Ovary (tissue), 9 donors: ENCODE measurements around the gene SMAD3. TPM values are rescaled to one million over a fixed set of nuclear protein-coding genes. Genes with fewer than 3 reads are reported as not detected.

Experiments
- DNase-seq, 5 donors: peaks; one replicate each; pipeline ENCODE4 v3.0.0-alpha.2; 2019 to 2020
- H3K27ac ChIP-seq, 2 donors: fragments of 200-600 bp; one replicate each; pipeline versions ENCODE4 v1.5.1 to v1.8.0; 2019 to 2022
- H3K27me3 ChIP-seq: fragments of 200-600 bp; one replicate; pipeline ENCODE4 v1.8.0; 2022
- H3K36me3 ChIP-seq: fragments of 200-600 bp; sonication (generic); one replicate; pipeline ENCODE4 v1.5.1; 2019
- H3K4me1 ChIP-seq: one replicate; pipeline ENCODE4 v1.8.1; 2013; ENCODE audit warnings: mild to moderate bottlenecking, moderate library complexity; ENCODE audit not compliant: insufficient read depth
- H3K4me3 ChIP-seq: fragments of 200-600 bp; sonication (generic); one replicate; pipeline ENCODE4 v1.5.1; 2017
- H3K9me3 ChIP-seq, 2 donors: fragments of 200-600 bp in 1 of 2; sonication (generic) in 1 of 2; one replicate each; pipeline versions ENCODE4 v1.5.1 to v1.8.1; 2013 to 2019; ENCODE audit warnings: mild to moderate bottlenecking in 1 of 2, moderate library complexity in 1 of 2
- CTCF ChIP-seq, 3 donors: fragments of 450-650 bp in 2 of 3; fragments of 200-600 bp in 1 of 3; IDR thresholded peaks; one replicate each; pipeline versions ENCODE4 v1.5.1 to v1.8.0; 2016 to 2022; ENCODE audit warnings: antibody characterized with exemption in 3 of 3, mild to moderate bottlenecking in 1 of 3
- EP300 ChIP-seq: sonication (generic); formaldehyde crosslinking; IDR thresholded peaks from one replicate; pipeline ENCODE4 v1.6.1; 2017; ENCODE audit warnings: antibody characterized with exemption
- POLR2A ChIP-seq: fragments of 450-650 bp; IDR thresholded peaks from one replicate; pipeline ENCODE4 v1.6.1; 2017; ENCODE audit warnings: antibody characterized with exemption, mild to moderate bottlenecking, moderate library complexity
- WGBS, 3 donors: extraction: QIAGEN DNeasy Blood & Tissue Kit in 1 of 3; methylation state at CpG; one replicate each; pipeline versions ENCODE4 v1.1.5 to v1.1.7; 2013 to 2017; 5-methylcytosine and 5-hydroxymethylcytosine counted together
- intact Hi-C, 4 donors: fragments of 100-400 bp; cut with DNase I; formaldehyde crosslinking; loops; one replicate each; pipeline versions ENCODE4 v1.11.0 to v1.15.1; 2022 to 2023
- polyA plus RNA-seq, 2 donors: library from polyadenylated mRNA; stranded (reverse); fragments of 200-250 nt in 1 of 2; fragments of 350-450 nt in 1 of 2; fragmentation: Illumina TruSeq in 1 of 2; extraction: RNeasy Lipid Tissue Mini Kit (QIAGEN cat#74804) in 1 of 2; gene quantifications; one replicate each; pipeline ENCODE4 v1.2.3, GENCODE V29; 2013 to 2014
- total RNA-seq, 7 donors: library from RNA; depleted of rRNA in 2 of 7; stranded (reverse); fragments of >200 nt in 2 of 7; fragmentation: NEBNext Ultra II Directional in 3 of 7; extraction: Animal tissue kit (Norgen Biotek cat#: 25700) in 3 of 7; gene quantifications; one replicate each; pipeline versions ENCODE4 v1.1.0 to v1.2.4, GENCODE V29; 2016 to 2023
- donor health status: DM: no; HTN: no; CAD: no; lungs with moderate emphysema.
- donor health status: DM: no; HTN: no; CAD: no.
- donor health status: Bipolar disorder and iron deficiency.
- donor health status: DM: yes; HTN: yes; CAD: no.
- donor health status: DM: no; HTN: no; CAD: no.
- donor health status: DM: yes; HTN: yes; CAD: no.

The SMAD3 gene
- total and polyA plus RNA-seq, 9 donors = 18.7 to 78.6 (median 46.0) TPM

- DNase-seq = no peak
- no peak overlapping the region for H3K4me3 ChIP-seq
- H3K4me1 ChIP-seq = peaks cover 3% of the 10 kb centered on the region
- no peaks in the 10 kb centered on the region for H3K27me3 ChIP-seq
- H3K9me3 ChIP-seq = no peaks in the 10 kb centered on the region
- H3K36me3 ChIP-seq = no peaks in the 10 kb centered on the region
- WGBS, 3 donors = 42 to 62% (median 50%) methylated on average over 3 of the region's 3 CpGs
- intact Hi-C loops = no loop called here
- TF ChIP-seq POLR2A (no peak), CTCF (IDR thresholded peaks at IDR 0.05) (no peak), EP300 (no peak)
- no peak overlapping the region for H3K27ac ChIP-seq
Observed at GRCh38 chr15:67232591-67232990, 167.2 kb downstream of the SMAD3 start.

DNA sequence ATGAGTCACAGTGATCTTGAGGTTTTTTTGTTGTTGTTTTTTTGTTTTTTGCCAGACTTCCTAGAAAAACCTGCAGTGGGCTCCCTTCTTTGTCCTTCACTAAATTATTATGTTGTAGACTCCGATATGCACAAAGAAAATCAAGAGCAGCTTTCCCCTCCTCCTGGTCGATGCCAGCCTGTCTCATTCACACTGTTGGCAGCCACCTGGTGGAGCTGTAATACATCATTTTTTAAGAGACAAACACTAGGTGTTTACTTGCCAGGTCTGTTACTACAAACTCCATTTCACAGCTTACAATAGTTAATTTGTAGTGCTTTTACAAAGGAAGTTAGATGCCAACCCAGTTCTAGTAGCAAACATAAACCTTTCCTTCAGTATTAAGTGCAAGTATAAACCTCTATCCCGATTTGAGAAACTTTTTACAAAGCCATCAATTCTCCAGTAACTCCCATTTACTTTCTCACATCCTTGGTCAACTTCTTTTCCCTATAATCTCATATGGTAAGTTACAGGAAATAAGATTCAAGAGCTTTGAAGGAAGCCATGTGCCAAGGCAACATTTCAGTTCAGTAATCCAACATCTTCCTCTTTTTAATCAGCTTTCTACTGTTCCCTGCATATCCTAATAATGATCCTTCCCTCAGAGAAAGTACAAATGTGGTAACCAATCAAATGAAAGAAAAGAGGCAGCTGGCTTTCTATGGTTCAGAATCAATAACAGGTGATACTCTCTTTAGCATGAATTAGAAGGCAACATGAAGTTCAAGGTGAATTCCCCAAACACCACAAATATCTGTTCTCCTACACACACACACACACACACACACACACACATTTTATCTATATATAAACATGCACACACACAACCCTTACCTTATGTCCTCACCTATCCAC is 175.1 kb downstream of the SMAD3 start:
- 60 to 70% (median 66%) methylated on average over 3 of the region's 3 CpGs for WGBS, 3 donors
- H3K4me3 ChIP-seq = no peak overlapping the region
- intact Hi-C loops = no loop called here
- no peaks in the 10 kb centered on the region for H3K4me1 ChIP-seq
- DNase-seq = no peak
- no peak overlapping the region for H3K27ac ChIP-seq
- TF ChIP-seq EP300 (no peak), POLR2A (no peak), CTCF (IDR thresholded peaks at IDR 0.05) (no peak)
- H3K36me3 ChIP-seq = no peaks in the 10 kb centered on the region
- H3K9me3 ChIP-seq = no peaks in the 10 kb centered on the region
- no peaks in the 10 kb centered on the region for H3K27me3 ChIP-seq

GRCh38 chr15:67241132-67241855 is 175.9 kb downstream of the SMAD3 start:
- intact Hi-C loops = no loop called here
- Histone ChIP-seq H3K27ac (no peak overlapping the region), H3K27me3 (no peaks in the 10 kb centered on the region), H3K4me3 (no peak overlapping the region), H3K9me3 (no peaks in the 10 kb centered on the region), H3K4me1 (no peaks in the 10 kb centered on the region), H3K36me3 (no peaks in the 10 kb centered on the region)
- no peak for TF ChIP-seq EP300
- no peak for TF ChIP-seq POLR2A
- no peak for TF ChIP-seq CTCF (IDR thresholded peaks at IDR 0.05)
- WGBS, 3 donors = 79 to 88% (median 81%) methylated on average over 4 of the region's 4 CpGs
- DNase-seq = no peak

DNA sequence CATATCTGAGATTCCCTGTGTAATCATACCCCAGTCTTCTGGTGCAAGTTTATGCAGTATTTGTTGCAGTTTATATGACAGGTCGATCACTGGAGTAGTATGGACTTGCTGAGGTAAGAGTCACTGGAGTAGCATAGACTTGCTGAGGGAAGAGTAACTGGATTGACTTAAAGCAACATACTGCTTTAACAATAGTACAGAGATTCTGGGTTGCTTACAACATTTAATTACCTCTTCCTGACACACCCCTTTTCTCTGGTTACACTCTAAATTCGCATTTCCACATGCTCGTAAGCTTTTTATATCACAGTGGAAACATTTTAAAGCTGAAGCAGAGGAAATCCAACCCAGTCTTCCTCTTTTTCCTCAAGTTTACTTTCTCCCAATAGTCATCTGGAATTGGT is 177.3 kb downstream of the SMAD3 start:
- Histone ChIP-seq H3K9me3 (no peaks in the 10 kb centered on the region), H3K27me3 (no peaks in the 10 kb centered on the region), H3K4me1 (no peaks in the 10 kb centered on the region), H3K4me3 (no peak overlapping the region), H3K36me3 (no peaks in the 10 kb centered on the region), H3K27ac (no peak overlapping the region)
- TF ChIP-seq POLR2A (no peak), CTCF (IDR thresholded peaks at IDR 0.05) (no peak), EP300 (no peak)
- intact Hi-C loops = no loop called here
- 75 to 89% (median 87%) methylated on average over 3 of the region's 3 CpGs for WGBS, 3 donors
- DNase-seq = no peak

Other genes starting within 250 kb of the SMAD3 start
- 10 to 100 TPM; 17.8 to 37.1 (median 22.8) TPM for gene AAGAB, start 189.1 kb downstream of the SMAD3 start, total RNA-seq
- 10 to 100 TPM in 1 of 2 donors, 1 to 10 TPM in 1; 7.8 to 25.3 TPM for gene AAGAB, start 189.1 kb downstream of the SMAD3 start, polyA plus RNA-seq
- 1 to 10 TPM in 3 of 7 donors, under 1 TPM in 4; 0.56 to 10.0 (median 0.95) TPM for gene IQCH, start 189.2 kb downstream of the SMAD3 start, total RNA-seq
- gene IQCH, start 189.2 kb downstream of the SMAD3 start, polyA plus RNA-seq = under 1 TPM; 0.54 to 0.78 TPM